HEK293 (cell line): ENCODE measurements around the gene PRDX2.

ENCODE experiments used
- GFI1B ChIP-seq: fragments of 450-650 bp; formaldehyde crosslinking; IDR thresholded peaks from 2 replicates; pipeline ENCODE4 v1.5.1; 2016; ENCODE audit warnings: missing biosample characterization, missing genetic modification characterization
- RBAK ChIP-seq: fragments of 450-650 bp; formaldehyde crosslinking; IDR thresholded peaks from 2 replicates; pipeline ENCODE4 v1.5.1; 2016; ENCODE audit warnings: missing biosample characterization, missing genetic modification characterization
- ZBTB7A ChIP-seq: fragments of 450-650 bp; formaldehyde crosslinking; IDR thresholded peaks from 2 replicates; pipeline ENCODE4 v1.5.1; 2016; ENCODE audit warnings: low read depth, missing biosample characterization, missing genetic modification characterization
- ZNF184 ChIP-seq: fragments of 450-650 bp; IDR thresholded peaks from 2 replicates; pipeline ENCODE4 v1.5.1; 2018; ENCODE audit warnings: missing biosample characterization, mild to moderate bottlenecking, missing genetic modification characterization
- ZNF560 ChIP-seq: fragments of 450-650 bp; formaldehyde crosslinking; IDR thresholded peaks from 2 replicates; pipeline ENCODE4 v1.5.1; 2017; ENCODE audit warnings: missing biosample characterization, missing genetic modification characterization, borderline replicate concordance
- TF ChIP-seq, protein P1 (sequence below): fragments of 450-650 bp; formaldehyde crosslinking; IDR thresholded peaks from 2 replicates; pipeline ENCODE4 v1.5.1; 2016; ENCODE audit warnings: missing biosample characterization, missing genetic modification characterization
- TF ChIP-seq, protein P2 (sequence below): fragments of 450-650 bp; formaldehyde crosslinking; IDR thresholded peaks from 2 replicates; pipeline ENCODE4 v1.5.1; 2016; ENCODE audit warnings: missing biosample characterization, missing genetic modification characterization

DNA sequence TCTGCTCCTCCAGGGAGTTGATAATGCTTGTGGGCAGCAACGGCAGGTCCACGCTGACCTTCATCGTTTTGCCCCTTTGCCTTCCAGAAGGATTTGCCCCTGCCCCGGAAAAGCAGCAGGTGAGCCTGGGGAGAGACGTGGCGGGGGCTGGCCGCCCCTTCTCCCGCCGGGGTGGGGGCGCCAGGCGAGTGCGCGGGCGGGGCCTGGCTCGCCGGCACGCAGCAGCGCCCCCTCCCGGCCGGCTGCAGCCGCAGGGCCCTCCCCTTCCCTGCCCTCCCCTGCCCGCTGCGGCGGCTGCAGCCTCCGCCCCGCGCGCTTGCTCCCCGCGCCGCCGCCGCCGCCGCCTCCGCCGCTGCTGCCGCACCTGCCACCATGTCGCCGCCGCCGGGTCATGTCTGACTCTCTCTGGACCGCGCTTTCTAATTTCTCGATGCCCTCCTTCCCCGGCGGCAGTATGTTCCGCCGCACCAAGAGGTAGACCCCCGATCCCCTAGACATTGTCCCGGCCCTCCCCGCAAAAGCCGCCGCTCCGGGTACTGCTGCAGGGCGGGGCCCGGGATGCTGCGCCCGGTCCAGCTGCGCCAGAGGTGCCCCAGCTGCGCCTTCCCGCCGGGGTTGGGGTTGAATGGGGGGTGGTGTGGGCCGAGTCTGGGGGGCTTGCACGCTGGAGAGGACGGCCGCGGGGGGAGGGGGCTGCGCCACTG, 36.7 kb upstream of the PRDX2 start, which contains the start of gene MAST1:
- no peak for TF ChIP-seq ZBTB7A (tag by site-specific recombination)
- TF ChIP-seq, protein P1, sequence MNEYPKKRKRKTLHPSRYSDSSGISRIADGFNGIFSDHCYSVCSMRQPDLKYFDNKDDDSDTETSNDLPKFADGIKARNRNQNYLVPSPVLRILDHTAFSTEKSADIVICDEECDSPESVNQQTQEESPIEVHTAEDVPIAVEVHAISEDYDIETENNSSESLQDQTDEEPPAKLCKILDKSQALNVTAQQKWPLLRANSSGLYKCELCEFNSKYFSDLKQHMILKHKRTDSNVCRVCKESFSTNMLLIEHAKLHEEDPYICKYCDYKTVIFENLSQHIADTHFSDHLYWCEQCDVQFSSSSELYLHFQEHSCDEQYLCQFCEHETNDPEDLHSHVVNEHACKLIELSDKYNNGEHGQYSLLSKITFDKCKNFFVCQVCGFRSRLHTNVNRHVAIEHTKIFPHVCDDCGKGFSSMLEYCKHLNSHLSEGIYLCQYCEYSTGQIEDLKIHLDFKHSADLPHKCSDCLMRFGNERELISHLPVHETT (tag by site-specific recombination): no peak
- TF ChIP-seq RBAK: no peak
- peak; percentile 29; the same call in 1 of the 2 replicates for TF ChIP-seq ZNF560 (tag by site-specific recombination)
- TF ChIP-seq GFI1B (tag by site-specific recombination): no peak
- TF ChIP-seq, protein P2, sequence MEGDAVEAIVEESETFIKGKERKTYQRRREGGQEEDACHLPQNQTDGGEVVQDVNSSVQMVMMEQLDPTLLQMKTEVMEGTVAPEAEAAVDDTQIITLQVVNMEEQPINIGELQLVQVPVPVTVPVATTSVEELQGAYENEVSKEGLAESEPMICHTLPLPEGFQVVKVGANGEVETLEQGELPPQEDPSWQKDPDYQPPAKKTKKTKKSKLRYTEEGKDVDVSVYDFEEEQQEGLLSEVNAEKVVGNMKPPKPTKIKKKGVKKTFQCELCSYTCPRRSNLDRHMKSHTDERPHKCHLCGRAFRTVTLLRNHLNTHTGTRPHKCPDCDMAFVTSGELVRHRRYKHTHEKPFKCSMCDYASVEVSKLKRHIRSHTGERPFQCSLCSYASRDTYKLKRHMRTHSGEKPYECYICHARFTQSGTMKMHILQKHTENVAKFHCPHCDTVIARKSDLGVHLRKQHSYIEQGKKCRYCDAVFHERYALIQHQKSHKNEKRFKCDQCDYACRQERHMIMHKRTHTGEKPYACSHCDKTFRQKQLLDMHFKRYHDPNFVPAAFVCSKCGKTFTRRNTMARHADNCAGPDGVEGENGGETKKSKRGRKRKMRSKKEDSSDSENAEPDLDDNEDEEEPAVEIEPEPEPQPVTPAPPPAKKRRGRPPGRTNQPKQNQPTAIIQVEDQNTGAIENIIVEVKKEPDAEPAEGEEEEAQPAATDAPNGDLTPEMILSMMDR (tag by site-specific recombination): no peak
- TF ChIP-seq ZNF184: no peak
